A673 (cell line): ENCODE results near the gene THEM5. TPM values are rescaled to one million over a fixed set of nuclear protein-coding genes. Genes with fewer than 3 reads are reported as not detected.

Experiments used
- BruUV-seq: library from RNA; stranded (reverse); fragments of 400-500 nt; replicated peaks from 2 replicates; lab custom pipeline; 2021; lab: Mats Ljungman, UMichigan
- CTCF ChIA-PET: fragments of 300-600 bp; sonication (Branson Sonifier 250); formaldehyde crosslinking; loops from one replicate; lab custom pipeline; 2022; ENCODE audit warnings: antibody characterized with exemption; lab: Charles Lee
- POLR2A ChIA-PET: fragments of 300-600 bp; sonication (Branson Sonifier 250); formaldehyde crosslinking; loops from one replicate; lab custom pipeline; 2022; ENCODE audit warnings: antibody characterized with exemption; ENCODE audit not compliant: low non-redundant PET; lab: Charles Lee
- DNase-seq: peaks from one replicate; pipeline ENCODE4 v3.0.0-alpha.2; 2015; ENCODE audit warnings: low spot score
- H3K27ac ChIP-seq: fragments of 200-600 bp; sonication (generic); 2 replicates; pipeline ENCODE4 v1.5.1; 2016; ENCODE audit warnings: mixed run types, low read depth, mild to moderate bottlenecking, mixed read lengths, antibody characterized with exemption, low read length; ENCODE audit not compliant: poor library complexity, severe bottlenecking
- H3K27me3 ChIP-seq: fragments of 200-600 bp; sonication (generic); replicated peaks from 2 replicates; pipeline ENCODE4 v1.6.1; 2017; ENCODE audit warnings: mixed run types, low read depth, mild to moderate bottlenecking, mixed read lengths, antibody characterized with exemption, low read length; ENCODE audit not compliant: insufficient read depth, poor library complexity
- H3K36me3 ChIP-seq: fragments of 200-600 bp; sonication (generic); 2 replicates; pipeline ENCODE4 v1.6.1; 2016; ENCODE audit warnings: mixed run types, mild to moderate bottlenecking, mixed read lengths, antibody characterized with exemption, low read length; ENCODE audit not compliant: insufficient read depth, poor library complexity, severe bottlenecking
- H3K4me1 ChIP-seq: fragments of 200-600 bp; sonication (generic); 2 replicates; pipeline ENCODE4 v1.6.1; 2017; ENCODE audit warnings: mixed run types, mild to moderate bottlenecking, mixed read lengths, antibody characterized with exemption, low read length; ENCODE audit not compliant: insufficient read depth, poor library complexity, severe bottlenecking
- H3K4me3 ChIP-seq: fragments of 200-600 bp; sonication (generic); 2 replicates; pipeline ENCODE4 v1.5.1; 2016; ENCODE audit warnings: low read depth, mixed run types, mild to moderate bottlenecking, mixed read lengths, low read length; ENCODE audit not compliant: poor library complexity, severe bottlenecking
- H3K9me3 ChIP-seq: fragments of 200-600 bp; sonication (generic); 2 replicates; pipeline ENCODE4 v1.6.1; 2016; ENCODE audit warnings: mixed run types, low read depth, mild to moderate bottlenecking, mixed read lengths, antibody characterized with exemption, low read length; ENCODE audit not compliant: poor library complexity, severe bottlenecking
- CTCF ChIP-seq: fragments of 300-800, 200-600 bp; sonication (generic); conservative IDR thresholded peaks from 2 replicates; pipeline ENCODE4 v1.5.1; 2017; ENCODE audit warnings: low read depth, mild to moderate bottlenecking, antibody characterized with exemption, low read length, moderate library complexity, mixed read lengths
- EZH2 ChIP-seq: fragments of 200-600 bp; sonication (generic); IDR thresholded peaks from 2 replicates; pipeline ENCODE4 v1.6.1; 2017; ENCODE audit warnings: borderline replicate concordance, low read depth, mild to moderate bottlenecking, mixed read lengths, antibody characterized with exemption, low read length; ENCODE audit not compliant: poor library complexity, severe bottlenecking
- intact Hi-C: fragments of 100-400 bp; cut with micrococcal nuclease; formaldehyde crosslinking; loops from one replicate; pipeline ENCODE4 v1.10.0; 2022; ENCODE audit not compliant: unreplicated experiment
- total RNA-seq: library from RNA; stranded (reverse); gene quantifications from 2 replicates; pipeline ENCODE4 v1.2.3, GENCODE V29; 2021

The THEM5 gene
- total RNA-seq, 1 experiment from 2014 or later = not detected

GRCh38 chr1:151849126-151849525, 4.4 kb downstream of the THEM5 start:
- no peak overlapping the region for H3K4me3 ChIP-seq
- TF ChIP-seq EZH2 (no peak), CTCF (no peak)
- H3K4me1 ChIP-seq = no peaks in the 10 kb centered on the region
- POLR2A ChIA-PET = no interaction called here
- no peak for DNase-seq
- no peak overlapping the region for H3K27ac ChIP-seq
- peaks cover 81% of the 10 kb centered on the region for H3K27me3 ChIP-seq
- intact Hi-C loops = no loop called here
- BruUV-seq = no TSS peak
- H3K36me3 ChIP-seq = no peaks in the 10 kb centered on the region
- no peaks in the 10 kb centered on the region for H3K9me3 ChIP-seq
- CTCF ChIA-PET = no interaction called here

DNA sequence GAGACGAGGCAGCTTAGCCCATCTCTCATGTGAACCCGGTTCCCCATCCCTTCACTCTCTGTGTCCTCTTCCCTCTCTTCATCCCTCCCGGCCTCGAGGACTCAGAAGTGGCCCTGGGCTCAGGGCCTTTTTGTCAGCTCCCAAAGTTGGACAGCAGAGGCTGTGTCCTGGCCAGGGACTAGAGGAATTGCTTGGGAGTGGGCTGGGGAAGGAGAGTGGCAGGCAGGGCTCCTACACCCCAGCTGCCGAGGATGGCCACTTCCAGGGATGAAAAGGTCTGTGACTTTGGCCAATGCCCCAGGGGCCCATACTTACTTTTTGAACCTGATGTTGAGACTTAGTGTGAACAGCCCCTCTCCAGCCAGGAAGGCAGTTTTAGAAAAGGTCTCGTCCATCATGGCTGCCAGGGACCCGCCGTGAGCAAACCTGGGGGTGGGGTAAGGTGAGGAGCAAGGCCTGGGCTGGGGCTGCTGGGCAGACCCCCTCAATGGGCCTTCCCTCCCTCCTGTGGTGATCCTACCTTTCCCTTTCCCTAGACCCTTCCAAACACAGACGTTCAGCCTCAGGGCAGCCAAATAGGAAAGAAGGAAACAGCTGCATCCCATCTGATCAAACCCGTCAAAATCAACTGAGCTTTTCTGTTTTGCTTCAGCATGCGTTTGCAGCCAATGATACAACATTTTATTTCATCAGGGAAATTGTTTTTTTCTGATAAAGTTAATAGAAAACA, 5.5 kb downstream of the THEM5 start:
- Histone ChIP-seq H3K4me1 (no peaks in the 10 kb centered on the region), H3K27ac (no peak overlapping the region), H3K9me3 (no peaks in the 10 kb centered on the region), H3K4me3 (no peak overlapping the region), H3K27me3 (peaks cover 81% of the 10 kb centered on the region), H3K36me3 (no peaks in the 10 kb centered on the region)
- BruUV-seq = no TSS peak
- TF ChIP-seq CTCF = no peak
- TF ChIP-seq EZH2 = no peak
- no peak for DNase-seq
- CTCF ChIA-PET = no interaction called here
- POLR2A ChIA-PET = no interaction called here
- intact Hi-C loops = no loop called here

GRCh38 chr1:151846686-151847237, 6.8 kb downstream of the THEM5 start:
- no peak overlapping the region for H3K27ac ChIP-seq
- POLR2A ChIA-PET = no interaction called here

More at GRCh38 chr1:151846686-151847237, 6.8 kb downstream of the THEM5 start:
- BruUV-seq = no TSS peak
- H3K4me3 ChIP-seq = no peak overlapping the region
- TF ChIP-seq EZH2 (no peak), CTCF (no peak)
- intact Hi-C loops = no loop called here
- DNase-seq = no peak
- no peaks in the 10 kb centered on the region for H3K9me3 ChIP-seq
- H3K27me3 ChIP-seq = peaks cover 69% of the 10 kb centered on the region
- no peaks in the 10 kb centered on the region for H3K36me3 ChIP-seq
- CTCF ChIA-PET = interaction anchor here (0.9 kb wide), 1 partner anchor 155 kb away, joined by 3 read pairs; no protein-coding TSS in a partner anchor
- H3K4me1 ChIP-seq = no peaks in the 10 kb centered on the region
